ENCODE data around the gene WDFY4.

The WDFY4 gene

GRCh38 chr10:48896756-48897440 lies 212.2 kb downstream of the WDFY4 start:
- in situ Hi-C loops (cut with HindIII; ENCODE audit: low sequenced_read_pairs) = loop anchor here (25.0 kb wide), 1 partner anchor 615 kb away; no protein-coding TSS in a partner anchor

- in situ Hi-C loops (cut with HindIII; ENCODE audit: low sequenced_read_pairs) = loop anchor here (25.0 kb wide), 1 partner anchor 615 kb away; no protein-coding TSS in a partner anchor
Observed at GRCh38 chr10:48897441-48897790, 212.7 kb downstream of the WDFY4 start.

GRCh38 chr10:48898426-48898825 lies 213.8 kb downstream of the WDFY4 start:
- in situ Hi-C loops (cut with HindIII; ENCODE audit: low sequenced_read_pairs) = loop anchor here (25.0 kb wide), 1 partner anchor 614 kb away; no protein-coding TSS in a partner anchor

GRCh38 chr10:48899781-48900180 lies 215.1 kb downstream of the WDFY4 start:
- in situ Hi-C loops (cut with HindIII; ENCODE audit: low sequenced_read_pairs) = loop anchor here (25.0 kb wide), 1 partner anchor 613 kb away; no protein-coding TSS in a partner anchor

GRCh38 chr10:48900371-48900801 lies 215.7 kb downstream of the WDFY4 start:
- in situ Hi-C loops (cut with HindIII; ENCODE audit: low sequenced_read_pairs) = no loop called here

GRCh38 chr10:48901319-48901718 lies 216.6 kb downstream of the WDFY4 start:
- in situ Hi-C loops (cut with HindIII; ENCODE audit: low sequenced_read_pairs) = no loop called here

- in situ Hi-C loops (cut with HindIII; ENCODE audit: low sequenced_read_pairs) = no loop called here
Observed at GRCh38 chr10:48902096-48902495, 217.4 kb downstream of the WDFY4 start.

GRCh38 chr10:48903151-48903550 lies 218.5 kb downstream of the WDFY4 start:
- in situ Hi-C loops (cut with HindIII; ENCODE audit: low sequenced_read_pairs) = no loop called here

- in situ Hi-C loops (cut with HindIII; ENCODE audit: low sequenced_read_pairs) = no loop called here
Observed at GRCh38 chr10:48904861-48905260, 220.2 kb downstream of the WDFY4 start.

GRCh38 chr10:48905311-48905710 lies 220.6 kb downstream of the WDFY4 start:
- in situ Hi-C loops (cut with HindIII; ENCODE audit: low sequenced_read_pairs) = no loop called here

- in situ Hi-C loops (cut with HindIII; ENCODE audit: low sequenced_read_pairs) = no loop called here
Observed at GRCh38 chr10:48906841-48907240, 222.2 kb downstream of the WDFY4 start.

- in situ Hi-C loops (cut with HindIII; ENCODE audit: low sequenced_read_pairs) = no loop called here
Observed at GRCh38 chr10:48907730-48908129, 223.1 kb downstream of the WDFY4 start.

- in situ Hi-C loops (cut with HindIII; ENCODE audit: low sequenced_read_pairs) = no loop called here
Observed at GRCh38 chr10:48910548-48910947, 225.9 kb downstream of the WDFY4 start.

GRCh38 chr10:48913674-48914073 lies 229.0 kb downstream of the WDFY4 start:
- in situ Hi-C loops (cut with HindIII; ENCODE audit: low sequenced_read_pairs) = no loop called here

- in situ Hi-C loops (cut with HindIII; ENCODE audit: low sequenced_read_pairs) = no loop called here
Observed at GRCh38 chr10:48923748-48924147, 239.1 kb downstream of the WDFY4 start.

GRCh38 chr10:48924988-48925387 lies 240.3 kb downstream of the WDFY4 start:
- in situ Hi-C loops (cut with HindIII; ENCODE audit: low sequenced_read_pairs) = no loop called here

GRCh38 chr10:48926255-48926654 lies 241.6 kb downstream of the WDFY4 start:
- in situ Hi-C loops (cut with HindIII; ENCODE audit: low sequenced_read_pairs) = no loop called here

- in situ Hi-C loops (cut with HindIII; ENCODE audit: low sequenced_read_pairs) = no loop called here
Observed at GRCh38 chr10:48926764-48927540, 242.3 kb downstream of the WDFY4 start.

GRCh38 chr10:48929413-48929990 lies 244.8 kb downstream of the WDFY4 start:
- in situ Hi-C loops (cut with HindIII; ENCODE audit: low sequenced_read_pairs) = no loop called here

- in situ Hi-C loops (cut with HindIII; ENCODE audit: low sequenced_read_pairs) = no loop called here
Observed at GRCh38 chr10:48931188-48931587, 246.5 kb downstream of the WDFY4 start.

- in situ Hi-C loops (cut with HindIII; ENCODE audit: low sequenced_read_pairs) = no loop called here
Observed at GRCh38 chr10:48932831-48933664, 248.4 kb downstream of the WDFY4 start.
